ENCODE results near the gene CMIP.
A peak's percentile ranks its signal among the peaks of the same experiment; 100 is the strongest.

Gene CMIP

GRCh38 chr16:81609323-81609892, 164.8 kb downstream of the CMIP start:
- Histone ChIP-seq H3K4me3 (ENCODE audit: insufficient read length, low read depth) (no peak overlapping the region), H3K27me3 (ENCODE audit: insufficient read depth, insufficient read length) (no peaks in the 10 kb centered on the region), H3K9me3 (ENCODE audit: insufficient read depth, low read length) (no peaks in the 10 kb centered on the region), H3K9ac (ENCODE audit: insufficient read length, low read depth) (peak overlapping the region; percentile 17), H3K4me1 (ENCODE audit: insufficient read depth, insufficient read length) (peaks cover 19% of the 10 kb centered on the region), H3K36me3 (ENCODE audit: insufficient read depth, insufficient read length, low read length) (peaks cover 53% of the 10 kb centered on the region)
- TF ChIP-seq YY1 (IDR thresholded peaks at IDR 0.05; ENCODE audit: insufficient read depth, insufficient read length): no peak
- no peak for TF ChIP-seq ZNF274 (IDR thresholded peaks at IDR 0.05; ENCODE audit: low read depth, low read length)
- TF ChIP-seq SUZ12 (IDR thresholded peaks at IDR 0.05; ENCODE audit: extremely low read depth, insufficient read depth, insufficient read length): no peak
- no peak for DNase-seq (ENCODE audit: low read depth, low spot score)

- TF ChIP-seq SUZ12 (IDR thresholded peaks at IDR 0.05; ENCODE audit: extremely low read depth, insufficient read depth, insufficient read length) (no peak), ZNF274 (IDR thresholded peaks at IDR 0.05; ENCODE audit: low read depth, low read length) (no peak), YY1 (IDR thresholded peaks at IDR 0.05; ENCODE audit: insufficient read depth, insufficient read length) (no peak)
- peaks cover 53% of the 10 kb centered on the region for H3K36me3 ChIP-seq (ENCODE audit: insufficient read depth, insufficient read length, low read length)
- DNase-seq (ENCODE audit: low read depth, low spot score): no peak
These were observed 165.7 kb downstream of the CMIP start for GRCh38 chr16:81610144-81610842.

GRCh38 chr16:81610936-81611335, 166.3 kb downstream of the CMIP start:
- TF ChIP-seq SUZ12 (IDR thresholded peaks at IDR 0.05; ENCODE audit: extremely low read depth, insufficient read depth, insufficient read length) (no peak), YY1 (IDR thresholded peaks at IDR 0.05; ENCODE audit: insufficient read depth, insufficient read length) (no peak), ZNF274 (IDR thresholded peaks at IDR 0.05; ENCODE audit: low read depth, low read length) (no peak)
- Histone ChIP-seq H3K4me3 (ENCODE audit: insufficient read length, low read depth) (no peak overlapping the region), H3K36me3 (ENCODE audit: insufficient read depth, insufficient read length, low read length) (peaks cover 53% of the 10 kb centered on the region), H3K27me3 (ENCODE audit: insufficient read depth, insufficient read length) (no peaks in the 10 kb centered on the region), H3K9me3 (ENCODE audit: insufficient read depth, low read length) (no peaks in the 10 kb centered on the region), H3K4me1 (ENCODE audit: insufficient read depth, insufficient read length) (peaks cover 22% of the 10 kb centered on the region), H3K9ac (ENCODE audit: insufficient read length, low read depth) (peak overlapping the region; percentile 12)
- no peak for DNase-seq (ENCODE audit: low read depth, low spot score)

More at GRCh38 chr16:81610144-81610842, 165.7 kb downstream of the CMIP start:
- no peak overlapping the region for H3K4me3 ChIP-seq (ENCODE audit: insufficient read length, low read depth)
- no peaks in the 10 kb centered on the region for H3K27me3 ChIP-seq (ENCODE audit: insufficient read depth, insufficient read length)
- no peaks in the 10 kb centered on the region for H3K9me3 ChIP-seq (ENCODE audit: insufficient read depth, low read length)
- peaks cover 19% of the 10 kb centered on the region for H3K4me1 ChIP-seq (ENCODE audit: insufficient read depth, insufficient read length)
- peak overlapping the region; percentile 12 for H3K9ac ChIP-seq (ENCODE audit: insufficient read length, low read depth)

GRCh38 chr16:81611721-81612120, 167.1 kb downstream of the CMIP start:
- TF ChIP-seq YY1 (IDR thresholded peaks at IDR 0.05; ENCODE audit: insufficient read depth, insufficient read length) (no peak), SUZ12 (IDR thresholded peaks at IDR 0.05; ENCODE audit: extremely low read depth, insufficient read depth, insufficient read length) (no peak), ZNF274 (IDR thresholded peaks at IDR 0.05; ENCODE audit: low read depth, low read length) (no peak)
- Histone ChIP-seq H3K4me3 (ENCODE audit: insufficient read length, low read depth) (no peak overlapping the region), H3K9me3 (ENCODE audit: insufficient read depth, low read length) (no peaks in the 10 kb centered on the region)

GRCh38 chr16:81612351-81613163, 167.9 kb downstream of the CMIP start:
- Histone ChIP-seq H3K9ac (ENCODE audit: insufficient read length, low read depth) (no peak overlapping the region), H3K36me3 (ENCODE audit: insufficient read depth, insufficient read length, low read length) (peaks cover 59% of the 10 kb centered on the region), H3K4me3 (ENCODE audit: insufficient read length, low read depth) (no peak overlapping the region), H3K4me1 (ENCODE audit: insufficient read depth, insufficient read length) (peaks cover 24% of the 10 kb centered on the region), H3K27me3 (ENCODE audit: insufficient read depth, insufficient read length) (no peaks in the 10 kb centered on the region), H3K9me3 (ENCODE audit: insufficient read depth, low read length) (no peaks in the 10 kb centered on the region)
- no peak for DNase-seq (ENCODE audit: low read depth, low spot score)
- no peak for TF ChIP-seq YY1 (IDR thresholded peaks at IDR 0.05; ENCODE audit: insufficient read depth, insufficient read length)
- no peak for TF ChIP-seq SUZ12 (IDR thresholded peaks at IDR 0.05; ENCODE audit: extremely low read depth, insufficient read depth, insufficient read length)
- no peak for TF ChIP-seq ZNF274 (IDR thresholded peaks at IDR 0.05; ENCODE audit: low read depth, low read length)

More at GRCh38 chr16:81611721-81612120, 167.1 kb downstream of the CMIP start:
- DNase-seq (ENCODE audit: low read depth, low spot score): no peak
- H3K36me3 ChIP-seq (ENCODE audit: insufficient read depth, insufficient read length, low read length): peaks cover 58% of the 10 kb centered on the region
- H3K9ac ChIP-seq (ENCODE audit: insufficient read length, low read depth): no peak overlapping the region
- peaks cover 26% of the 10 kb centered on the region for H3K4me1 ChIP-seq (ENCODE audit: insufficient read depth, insufficient read length)
- no peaks in the 10 kb centered on the region for H3K27me3 ChIP-seq (ENCODE audit: insufficient read depth, insufficient read length)

GRCh38 chr16:81614171-81614570, 169.6 kb downstream of the CMIP start:
- DNase-seq (ENCODE audit: low read depth, low spot score): no peak
- TF ChIP-seq ZNF274 (IDR thresholded peaks at IDR 0.05; ENCODE audit: low read depth, low read length) (no peak), SUZ12 (IDR thresholded peaks at IDR 0.05; ENCODE audit: extremely low read depth, insufficient read depth, insufficient read length) (no peak), YY1 (IDR thresholded peaks at IDR 0.05; ENCODE audit: insufficient read depth, insufficient read length) (no peak)
- H3K36me3 ChIP-seq (ENCODE audit: insufficient read depth, insufficient read length, low read length): peaks cover 67% of the 10 kb centered on the region
- no peak overlapping the region for H3K4me3 ChIP-seq (ENCODE audit: insufficient read length, low read depth)
- peaks cover 5% of the 10 kb centered on the region; the same call in 1 of the 2 replicates for H3K9me3 ChIP-seq (ENCODE audit: insufficient read depth, low read length)
- peaks cover 23% of the 10 kb centered on the region for H3K4me1 ChIP-seq (ENCODE audit: insufficient read depth, insufficient read length)
- H3K9ac ChIP-seq (ENCODE audit: insufficient read length, low read depth): no peak overlapping the region
- H3K27me3 ChIP-seq (ENCODE audit: insufficient read depth, insufficient read length): no peaks in the 10 kb centered on the region

Measured in NT2/D1 (cell line).